Peyer's patch (tissue), 4 donors: ENCODE measurements around the gene CS.

Source experiments
- CTCF ChIP-seq, 6 experiments: fragments of 450-650 bp in 4 of 6; fragments of 200-600 bp in 2 of 6; sonication (generic) in 1 of 6; IDR thresholded peaks; one replicate each; pipeline ENCODE4 v1.5.1; 2017 to 2019; ENCODE audit warnings: antibody characterized with exemption in 6 of 6, mild to moderate bottlenecking in 3 of 6, moderate library complexity in 1 of 6
- POLR2A ChIP-seq, 2 donors: fragments of 450-650 bp; IDR thresholded peaks; one replicate each; pipeline ENCODE4 v1.5.1; 2017; ENCODE audit warnings: antibody characterized with exemption in 2 of 2, mild to moderate bottlenecking in 2 of 2, moderate library complexity in 2 of 2

- no peak for TF ChIP-seq CTCF (IDR thresholded peaks at IDR 0.05)
- TF ChIP-seq POLR2A (IDR thresholded peaks at IDR 0.05) = no peak
Observed at GRCh38 chr12:56261503-56262232, 38.5 kb downstream of the CS start.
